ENCODE results near the gene DLG5.
A peak's percentile ranks its signal among the peaks of the same experiment; 100 is the strongest.

The DLG5 gene

DNA sequence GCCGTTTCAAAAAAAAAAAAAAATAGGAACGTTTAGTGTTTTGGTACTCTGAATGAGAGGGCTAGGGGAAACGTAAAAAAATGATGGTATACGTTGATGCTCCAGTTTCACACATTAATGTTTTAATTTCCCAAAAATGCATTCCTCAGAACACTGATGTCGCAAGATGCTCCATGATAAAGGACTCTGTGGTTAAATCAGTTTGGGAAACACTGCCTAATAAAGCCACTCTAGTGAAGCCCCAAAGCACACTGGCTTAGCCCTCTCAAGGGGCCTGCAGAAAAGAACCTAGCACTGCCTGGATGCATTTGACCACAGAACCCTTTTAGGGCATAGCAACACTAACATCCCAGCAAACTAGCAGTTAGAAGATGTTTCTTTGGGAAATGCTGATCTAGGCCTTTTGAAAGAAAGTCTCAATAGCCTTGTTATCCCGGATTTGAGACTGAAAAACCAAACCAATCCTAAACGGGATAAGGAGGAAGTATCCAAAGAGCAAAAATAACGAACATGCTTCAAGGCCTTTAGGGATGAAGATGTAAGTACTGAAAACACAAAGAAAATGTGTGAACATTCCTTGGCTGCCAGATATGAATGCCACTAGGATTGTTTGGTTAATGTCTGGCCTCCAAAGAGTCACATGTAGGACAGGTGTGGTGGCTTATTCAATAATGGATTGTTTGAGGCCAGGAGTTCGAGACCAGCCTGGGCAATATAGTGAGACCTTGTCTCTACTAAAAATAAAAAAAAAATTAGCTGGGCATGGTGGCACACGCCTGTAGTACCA, 11.0 kb downstream of the DLG5 start:
- Histone ChIP-seq H3K27ac (no peak overlapping the region), H3K4me3 (no peak overlapping the region)

DNA sequence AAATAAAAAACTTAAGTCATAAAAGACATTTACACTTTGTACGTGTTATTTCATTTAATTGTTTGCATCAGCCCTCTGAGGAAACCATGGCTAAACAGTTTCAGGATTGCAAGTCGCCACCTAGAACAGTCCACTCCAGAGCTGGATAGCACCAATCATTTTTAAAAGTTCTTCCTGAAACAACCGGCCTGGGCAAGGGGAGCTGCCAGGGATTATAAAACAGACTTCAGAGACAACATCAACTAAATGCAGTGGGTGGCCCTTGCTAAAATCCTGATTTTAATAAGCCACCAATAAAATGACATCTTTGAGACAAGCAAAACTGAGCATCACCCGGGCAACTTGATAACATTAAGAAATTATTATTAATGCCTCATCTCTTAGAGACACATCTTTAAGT, 13.5 kb downstream of the DLG5 start:
- Histone ChIP-seq H3K27ac (peak overlapping the region in 1 of 21 experiments; percentile 68), H3K4me3 (no peak overlapping the region)

DNA sequence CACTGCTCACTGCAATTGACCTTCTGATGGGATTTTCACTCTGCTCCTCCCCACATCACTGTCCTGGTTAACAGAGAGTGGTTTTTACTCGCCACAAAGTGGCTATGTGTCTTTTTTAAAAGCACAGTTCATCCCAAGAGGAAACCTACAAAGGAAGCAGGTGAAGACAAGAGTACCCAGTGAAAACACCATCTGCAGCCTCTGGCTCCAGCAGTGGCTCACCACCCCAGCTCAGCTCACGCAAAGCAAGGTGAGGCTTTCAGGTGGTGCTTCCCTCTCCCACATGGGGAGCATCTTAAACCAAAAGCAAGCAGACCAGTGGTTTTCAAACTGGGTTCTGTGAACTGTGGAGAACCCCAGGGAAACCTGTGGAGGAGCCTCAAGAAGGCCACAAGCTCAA, 14.0 kb downstream of the DLG5 start:
- H3K4me3 ChIP-seq = no peak overlapping the region
- peak overlapping the region in 3 of 21 experiments; percentile 20 to 68 (median 22) for H3K27ac ChIP-seq

DNA sequence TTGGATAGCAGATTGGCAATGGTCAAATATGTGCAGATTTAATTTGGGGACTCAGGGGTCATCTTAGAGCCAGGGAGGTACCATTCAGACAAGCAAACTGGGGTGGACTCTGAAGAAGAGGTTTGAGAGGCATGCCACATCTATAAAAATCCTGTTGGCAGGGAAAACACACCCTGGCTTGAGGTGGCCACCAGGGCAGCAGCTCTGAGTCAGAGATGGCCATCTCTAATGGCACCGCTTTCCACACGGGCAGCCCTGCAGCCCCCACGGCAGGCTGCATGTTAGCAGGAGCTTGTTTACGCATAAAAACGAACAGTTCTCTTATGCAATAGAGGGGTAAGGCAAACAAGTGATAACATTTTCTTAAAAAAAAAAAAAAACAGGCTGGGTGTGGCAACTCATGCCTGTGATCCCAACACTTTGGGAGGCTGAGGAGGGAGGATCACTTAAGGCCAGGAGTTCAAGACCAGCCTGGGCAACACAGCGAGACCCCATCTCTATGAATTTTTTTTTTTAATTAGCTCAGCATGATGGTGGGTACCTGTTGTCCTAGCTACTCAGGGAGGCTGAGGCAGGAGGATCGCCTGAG, 14.9 kb downstream of the DLG5 start:
- Histone ChIP-seq H3K27ac (no peak overlapping the region), H3K4me3 (no peak overlapping the region)

DNA sequence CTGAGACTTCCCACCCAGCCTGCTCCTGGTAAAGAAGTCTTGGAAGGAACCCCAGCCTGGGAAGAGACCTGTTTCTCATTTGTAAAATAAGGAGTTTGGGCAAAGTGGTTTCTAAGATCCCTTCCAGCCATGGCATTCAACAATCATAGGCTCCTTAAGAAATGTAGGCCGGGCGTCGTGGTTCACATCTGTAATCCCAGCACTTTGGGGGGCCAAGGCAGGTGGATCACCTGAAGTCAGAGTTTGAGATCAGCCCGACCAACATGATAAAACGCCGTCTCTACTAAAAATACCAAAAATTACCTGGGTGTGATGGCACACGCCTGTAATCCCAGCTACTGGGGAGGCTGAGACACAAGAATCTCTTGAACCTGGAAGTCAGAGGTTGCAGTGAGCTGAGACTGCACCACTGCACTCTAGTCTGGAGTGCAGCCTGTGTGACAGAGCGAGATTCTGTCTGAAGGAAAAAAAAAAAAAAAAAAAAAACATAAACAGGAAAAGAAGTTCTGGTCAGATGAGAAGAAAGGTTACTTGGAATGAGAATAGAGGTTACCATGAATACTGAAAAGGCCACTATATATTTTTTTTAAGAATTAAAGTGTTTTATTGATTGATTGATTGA, 15.9 kb downstream of the DLG5 start:
- Histone ChIP-seq H3K4me3 (no peak overlapping the region), H3K27ac (peak overlapping the region in 2 of 21 experiments; percentile 9 to 27)

DNA sequence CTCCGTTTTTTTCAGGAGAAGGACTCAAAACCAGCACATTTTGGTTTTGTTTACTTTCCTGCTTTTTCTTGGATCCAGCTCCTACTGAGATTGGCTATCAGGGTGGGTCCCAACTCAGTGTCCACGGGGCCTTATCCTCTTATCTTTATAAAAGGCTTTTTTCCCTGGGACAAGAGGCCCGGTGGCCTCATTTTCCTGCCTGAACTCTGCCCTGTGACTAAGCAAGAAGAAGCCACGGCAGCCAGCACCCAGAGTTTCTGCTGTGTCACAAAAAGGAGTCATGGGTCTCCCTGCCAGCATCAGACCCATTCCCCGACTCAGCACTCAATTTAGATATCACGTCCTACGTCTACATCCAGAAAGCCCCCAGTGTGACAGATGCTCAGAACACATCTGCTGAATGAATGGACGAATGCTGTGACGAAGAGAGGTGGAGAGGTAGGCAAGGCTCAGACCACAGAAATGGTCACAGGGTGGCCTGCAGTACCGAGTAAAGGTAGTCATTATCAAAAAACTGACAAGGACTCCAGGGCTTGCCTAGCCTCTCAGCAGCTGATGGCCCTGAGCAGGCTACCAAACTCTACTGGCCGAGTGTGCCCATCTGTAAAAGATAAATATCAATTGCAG, 16.7 kb downstream of the DLG5 start:
- Histone ChIP-seq H3K4me3 (no peak overlapping the region), H3K27ac (peak overlapping the region in 2 of 21 experiments; percentile 9 to 27)

DNA sequence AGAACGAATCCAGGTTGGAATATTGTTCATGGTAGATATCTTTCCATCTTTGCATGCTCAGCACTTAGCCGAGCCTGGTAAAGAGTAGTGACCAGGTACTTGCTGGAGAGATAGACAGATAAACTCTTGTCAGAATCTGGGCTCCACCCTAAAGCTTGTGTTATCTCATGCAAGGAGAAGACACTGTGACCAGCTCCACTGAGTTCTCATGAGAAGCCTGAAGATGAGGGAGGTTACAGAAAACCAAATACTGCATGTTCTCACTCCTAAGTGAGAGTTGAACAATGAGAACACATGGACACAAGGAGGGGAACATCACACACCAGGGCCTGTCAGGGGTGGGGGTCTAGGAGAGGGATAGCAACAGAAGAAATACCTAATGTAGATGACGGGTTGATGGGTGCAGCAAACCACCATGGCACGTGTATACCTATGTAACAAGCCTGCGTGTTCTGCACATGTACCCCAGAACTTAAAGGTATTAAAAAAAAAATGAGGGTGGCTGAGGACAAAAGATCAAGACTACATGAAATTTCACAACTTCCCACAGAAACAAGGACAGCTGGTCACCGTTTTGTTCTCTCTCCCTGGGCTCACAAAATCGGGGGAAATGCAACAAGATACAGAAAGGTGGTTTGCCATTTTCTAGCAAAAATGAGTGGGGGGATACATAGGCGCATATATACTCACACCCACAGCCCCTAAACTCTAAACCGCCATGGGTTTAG, 17.4 kb downstream of the DLG5 start:
- Histone ChIP-seq H3K27ac (peak overlapping the region in 1 of 21 experiments; percentile 9), H3K4me3 (no peak overlapping the region)

DNA sequence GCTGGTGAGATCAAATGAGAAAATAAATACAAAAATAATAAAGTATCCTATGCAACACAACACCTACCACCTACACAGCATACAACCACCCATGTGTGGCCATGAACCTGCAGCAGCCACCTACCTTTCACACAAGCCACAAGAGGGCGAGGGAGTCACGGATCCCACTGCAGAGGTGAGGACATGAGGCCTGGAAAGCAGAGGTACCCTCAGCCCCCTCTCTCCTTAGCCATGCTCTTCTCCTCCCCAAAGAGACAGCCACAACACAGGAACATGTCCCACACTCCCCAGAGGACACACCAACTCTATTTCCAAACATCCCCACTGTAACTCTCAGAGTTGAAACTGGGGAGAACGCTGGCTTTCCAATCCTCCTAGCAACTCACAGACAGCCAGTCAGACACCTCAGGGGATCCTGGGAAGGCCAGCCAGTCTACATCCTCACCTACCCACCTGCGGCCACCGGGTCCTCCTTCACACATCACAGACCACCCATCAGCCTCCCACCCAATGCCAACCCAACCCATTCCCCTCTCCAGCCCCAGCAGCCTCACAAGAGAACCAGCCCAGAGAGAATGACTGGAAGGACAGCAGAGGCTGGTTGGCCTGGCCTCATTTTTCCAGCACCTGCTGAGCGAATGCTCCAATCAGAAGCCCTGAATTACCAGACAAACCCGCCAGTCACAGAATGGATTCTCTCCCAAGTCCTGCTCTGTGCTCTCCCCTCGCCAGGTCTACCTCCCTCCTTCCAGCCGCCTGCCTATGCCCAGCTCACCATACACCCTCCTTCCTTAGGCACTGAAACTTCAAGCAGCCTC, 18.4 kb downstream of the DLG5 start:
- no peak overlapping the region for H3K4me3 ChIP-seq

DNA sequence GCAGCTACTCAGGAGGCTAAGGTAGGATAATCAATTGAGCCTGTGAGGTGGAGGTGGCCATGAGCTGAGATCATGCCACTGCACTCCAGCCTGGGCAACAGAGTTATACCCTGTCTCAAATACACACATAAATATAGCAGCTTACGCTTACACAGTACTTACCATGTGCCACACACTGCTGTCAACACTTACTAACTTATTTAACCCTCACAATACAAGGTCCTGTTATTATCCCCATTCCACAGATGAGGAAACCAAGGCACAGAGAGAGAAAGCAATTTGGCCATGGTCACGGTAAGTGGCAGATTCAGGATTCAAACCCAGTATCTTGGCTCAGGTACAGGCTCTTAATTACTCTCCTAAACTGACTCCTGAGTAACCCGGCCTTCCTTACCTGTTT, 19.1 kb downstream of the DLG5 start:
- Histone ChIP-seq H3K4me3 (no peak overlapping the region), H3K27ac (peak overlapping the region in 2 of 21 experiments; percentile 41 to 45)

More for the DNA sequence above, 18.4 kb downstream of the DLG5 start:
- no peak overlapping the region for H3K27ac ChIP-seq

DNA sequence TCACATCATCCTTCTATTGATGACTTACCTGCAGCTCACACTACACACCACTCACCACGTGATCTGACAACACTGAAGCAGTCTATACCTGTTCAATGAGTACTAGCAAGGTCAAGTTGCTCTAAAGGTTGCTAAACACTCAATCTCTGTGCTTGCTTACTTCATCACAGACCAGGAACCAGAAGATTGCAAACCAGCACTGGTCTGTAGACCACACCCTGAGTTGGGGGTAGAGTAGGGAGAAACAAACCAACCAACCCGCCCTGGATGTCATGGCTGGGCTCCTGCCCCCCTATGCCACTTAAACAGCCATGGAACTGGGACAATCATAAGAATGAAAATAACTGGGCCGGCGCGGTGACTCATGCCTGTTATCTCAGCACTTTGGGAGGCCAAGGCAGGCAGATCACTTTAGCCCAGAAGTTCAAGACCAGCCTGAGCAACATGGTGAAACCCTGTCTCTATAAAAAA, 19.6 kb downstream of the DLG5 start:
- no peak overlapping the region for H3K4me3 ChIP-seq
- H3K27ac ChIP-seq = peak overlapping the region in 2 of 21 experiments; percentile 41 to 45

DNA sequence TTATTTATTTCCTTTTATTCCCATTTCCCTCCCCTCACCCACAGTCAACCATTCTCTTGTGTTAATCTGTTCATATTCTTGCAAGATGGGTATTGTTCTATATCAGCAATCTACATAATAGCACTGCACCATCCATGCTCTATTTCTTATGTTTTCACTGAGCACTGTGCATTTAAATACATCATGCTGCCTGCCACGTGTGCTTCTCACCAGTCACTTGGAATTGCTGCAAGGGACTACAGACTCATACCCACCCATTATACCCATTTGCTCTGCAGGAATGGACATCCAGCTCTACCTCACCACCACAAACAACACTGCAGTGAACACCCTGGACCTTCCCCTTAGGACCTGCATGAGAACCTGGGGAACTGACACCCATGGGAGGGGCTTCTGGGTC, 20.8 kb downstream of the DLG5 start:
- Histone ChIP-seq H3K27ac (no peak overlapping the region), H3K4me3 (no peak overlapping the region)

DNA sequence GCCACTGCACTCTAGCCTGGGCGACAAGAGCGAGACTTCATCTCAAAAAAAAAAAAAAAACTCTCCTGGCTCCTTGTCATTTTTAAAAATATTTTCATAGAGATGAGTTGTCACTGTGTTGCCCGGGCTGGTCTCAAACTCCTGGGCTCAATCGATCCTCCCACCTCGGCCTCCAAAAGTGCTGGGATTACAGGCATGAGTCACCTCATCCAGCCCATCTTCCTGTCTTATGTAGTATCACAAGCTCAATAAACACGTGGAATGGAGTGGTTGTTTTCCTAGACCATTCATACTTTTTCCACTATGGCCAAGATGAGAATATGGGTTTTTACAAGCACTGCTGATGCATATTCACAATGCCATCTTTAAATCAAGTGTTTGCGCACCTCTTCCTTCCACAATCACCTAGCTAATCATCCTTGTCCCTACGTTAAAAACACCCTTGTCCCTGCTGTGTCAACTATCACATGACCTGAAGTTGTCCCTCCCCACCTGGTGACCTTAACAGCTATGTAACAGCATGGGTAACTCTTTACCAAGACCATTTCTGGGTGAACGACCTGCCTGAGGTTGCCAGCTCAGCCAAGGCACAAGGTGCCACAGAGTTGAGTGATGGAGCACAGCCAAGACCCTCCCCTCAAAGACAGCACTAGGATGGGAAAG, 21.3 kb downstream of the DLG5 start:
- Histone ChIP-seq H3K4me3 (no peak overlapping the region), H3K27ac (no peak overlapping the region)

DNA sequence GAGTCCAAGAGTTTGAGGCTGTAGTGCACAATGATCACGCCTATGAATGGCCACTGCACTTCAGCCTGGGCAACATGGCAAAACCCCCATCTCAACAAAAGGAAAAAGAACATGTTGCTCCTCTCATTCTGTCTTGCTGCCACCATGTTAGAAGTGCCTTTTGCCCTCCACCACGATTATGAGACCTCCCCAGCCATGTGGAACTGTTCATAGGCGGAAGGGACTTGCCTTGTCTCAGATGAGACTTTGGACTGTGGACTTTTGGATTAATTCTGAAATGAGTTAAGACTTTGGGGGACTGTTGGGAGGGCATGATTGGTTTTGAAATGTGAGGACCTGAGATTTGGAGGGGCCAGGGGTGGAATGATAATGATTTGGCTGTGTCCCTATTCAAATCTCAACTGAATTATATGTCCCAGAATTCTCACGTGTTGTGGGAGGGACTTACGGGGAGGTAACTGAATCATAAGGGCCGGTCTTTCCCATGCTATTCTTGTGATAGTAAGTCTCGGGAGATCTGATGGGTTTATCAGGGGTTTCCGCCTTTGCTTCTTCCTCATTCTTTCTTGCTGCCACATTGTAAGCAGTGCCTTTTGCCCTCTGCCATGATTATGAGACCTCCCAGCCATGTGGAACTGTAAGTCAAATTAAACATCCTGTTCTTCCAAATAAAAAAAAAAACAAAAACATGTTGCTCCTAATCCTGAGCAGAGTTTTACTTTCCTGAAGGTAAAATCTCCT, 22.3 kb downstream of the DLG5 start:
- H3K27ac ChIP-seq = no peak overlapping the region
- H3K4me3 ChIP-seq = no peak overlapping the region

DNA sequence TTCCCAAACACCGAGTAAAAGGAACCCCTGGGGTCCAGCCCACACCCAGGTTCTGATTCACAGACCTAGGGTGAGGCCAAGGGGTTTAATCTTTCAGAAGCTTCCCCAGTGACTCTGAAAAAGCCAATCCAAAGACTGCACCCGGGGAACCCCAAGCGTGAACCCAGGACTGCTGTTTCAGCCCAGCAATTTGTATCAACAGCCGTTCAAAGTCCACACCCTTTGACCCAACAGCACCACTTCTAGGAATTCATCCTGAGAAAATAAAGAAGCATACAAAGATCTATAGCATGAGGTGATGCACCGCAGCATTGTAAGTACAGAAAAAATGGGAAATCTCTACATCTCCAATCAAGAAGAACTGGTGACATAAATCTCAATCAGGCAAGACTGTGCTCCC, 24.4 kb downstream of the DLG5 start:
- peak overlapping the region in 3 of 21 experiments; percentile 51 to 68 (median 52) for H3K27ac ChIP-seq

DNA sequence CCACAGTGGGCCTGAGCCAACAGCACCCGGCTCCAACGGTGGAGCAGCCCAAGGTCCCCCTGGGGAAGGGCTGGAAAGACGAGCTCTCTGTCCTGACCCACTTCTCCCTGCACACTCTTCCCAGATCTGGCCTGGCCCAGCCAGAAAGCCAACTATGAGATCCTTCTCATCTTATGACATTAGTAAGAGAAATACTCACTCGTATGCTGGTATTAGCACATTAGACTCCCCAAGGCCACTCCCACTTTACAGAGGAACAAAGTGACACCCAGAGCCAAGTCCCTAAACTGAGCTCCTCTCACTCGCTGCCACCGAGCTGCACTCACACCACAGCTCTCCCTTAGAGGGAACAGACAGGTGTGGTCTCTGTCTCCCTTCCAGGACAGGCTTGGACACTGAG, 24.8 kb downstream of the DLG5 start:
- Histone ChIP-seq H3K27ac (peak overlapping the region in 5 of 21 experiments; percentile 7 to 68 (median 51)), H3K4me3 (no peak overlapping the region)

More for the DNA sequence above, 24.4 kb downstream of the DLG5 start:
- H3K4me3 ChIP-seq = no peak overlapping the region

DNA sequence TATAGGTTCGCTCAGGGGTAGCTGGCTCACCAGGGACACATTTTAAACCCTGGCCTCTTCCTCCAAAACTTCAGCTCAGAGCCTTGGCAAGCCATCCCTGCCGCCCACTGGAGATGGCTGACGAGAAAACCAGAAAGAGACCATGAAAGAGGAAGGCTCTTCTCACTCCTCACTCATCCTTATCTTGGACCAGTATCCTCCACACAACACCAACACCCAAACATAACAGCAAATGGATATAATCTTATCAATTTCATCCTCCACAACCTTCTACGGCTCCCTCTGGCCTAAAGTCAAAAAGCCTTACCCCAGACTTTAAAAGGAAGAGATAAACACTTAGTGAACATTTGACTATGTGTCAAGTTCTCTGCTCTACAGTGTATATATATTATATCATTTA, 26.9 kb downstream of the DLG5 start:
- H3K4me3 ChIP-seq = no peak overlapping the region
- peak overlapping the region in 11 of 21 experiments; percentile 33 to 73 (median 54) for H3K27ac ChIP-seq

DNA sequence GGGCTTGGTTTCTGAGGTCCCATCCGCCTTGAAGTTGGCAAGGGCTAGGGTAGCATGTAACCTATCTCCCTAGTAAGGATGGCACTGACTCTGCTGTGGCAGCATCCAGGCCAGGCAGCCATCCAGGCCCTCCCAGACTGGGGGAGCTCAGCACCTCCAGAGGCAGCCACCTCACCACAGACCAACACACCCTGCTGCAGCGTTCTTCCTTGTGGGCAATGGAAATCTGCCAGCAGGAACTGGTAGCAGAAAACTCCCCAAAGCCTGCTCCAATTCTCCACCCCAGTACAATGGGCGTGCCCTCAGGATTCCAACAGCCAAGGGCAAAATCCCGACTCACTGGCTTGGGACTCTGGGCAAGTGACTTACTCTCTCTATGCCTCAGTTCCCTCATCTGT, 27.5 kb downstream of the DLG5 start:
- H3K27ac ChIP-seq = peak overlapping the region in 17 of 21 experiments; percentile 15 to 73 (median 57)
- no peak overlapping the region for H3K4me3 ChIP-seq

Measured in skin epidermis (tissue), 12 donors.